ENCODE measurements around the gene TPCN2. TPM values are rescaled to one million over a fixed set of nuclear protein-coding genes. Genes with fewer than 3 reads are reported as not detected.

TPCN2 gene
- total and polyA plus RNA-seq, 4 donors = 8.7 to 25.9 (median 15.3) TPM

DNA sequence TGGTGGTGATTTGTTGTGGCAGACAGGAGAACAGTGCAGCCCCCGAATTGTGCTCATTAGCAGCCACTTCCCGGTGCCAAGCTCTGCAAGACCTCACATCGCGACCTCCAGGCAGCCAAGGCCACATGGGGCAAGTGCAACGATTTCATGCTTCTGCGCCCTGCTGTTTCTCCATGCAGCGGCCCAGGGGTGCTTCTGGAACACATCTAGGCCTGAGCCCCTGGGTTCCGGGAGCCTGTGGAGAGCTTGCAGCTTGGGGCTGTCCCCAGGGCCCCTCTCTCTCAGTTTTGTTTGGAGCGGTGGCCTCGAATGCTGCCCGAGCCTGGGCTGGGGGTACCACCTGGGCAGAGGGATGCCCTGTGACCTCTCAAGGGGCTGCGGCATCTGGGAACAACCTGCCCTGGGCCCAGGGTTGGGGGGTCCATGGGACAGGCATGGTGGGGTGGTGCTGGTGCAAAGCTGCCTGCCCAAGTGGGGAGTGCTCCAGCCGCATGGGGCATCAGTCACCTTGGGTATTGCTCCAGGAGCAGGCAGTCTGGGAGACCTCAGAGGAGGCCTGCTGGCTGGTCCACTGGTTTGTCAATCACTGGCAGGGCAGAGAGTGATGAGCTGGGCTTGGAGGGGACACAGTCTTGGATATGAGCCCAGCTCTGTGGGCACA is 51.9 kb downstream of the TPCN2 start:
- Histone ChIP-seq H3K9me3 (ENCODE audit: control insufficient read depth, insufficient read depth, low read length) (no peaks in the 10 kb centered on the region), H3K4me1 (ENCODE audit: control insufficient read depth, insufficient read depth, low read length) (peaks cover 36% of the 10 kb centered on the region), H3K36me3 (ENCODE audit: control insufficient read depth, insufficient read depth, low read length) (peaks cover 21% of the 10 kb centered on the region), H3K27ac (ENCODE audit: low read depth, low read length) (no peak overlapping the region), H3K4me3 (ENCODE audit: low read depth, low read length) (no peak overlapping the region), H3K27me3 (ENCODE audit: control insufficient read depth, insufficient read depth, low read length) (peaks cover 4% of the 10 kb centered on the region)
- DNase-seq (ENCODE audit: low read depth in 4 of 6, low spot score in 6 of 6) = no peak
- WGBS (ENCODE audit: insufficient coverage) = 77% methylated on average over 13 of the region's 13 CpGs

DNA sequence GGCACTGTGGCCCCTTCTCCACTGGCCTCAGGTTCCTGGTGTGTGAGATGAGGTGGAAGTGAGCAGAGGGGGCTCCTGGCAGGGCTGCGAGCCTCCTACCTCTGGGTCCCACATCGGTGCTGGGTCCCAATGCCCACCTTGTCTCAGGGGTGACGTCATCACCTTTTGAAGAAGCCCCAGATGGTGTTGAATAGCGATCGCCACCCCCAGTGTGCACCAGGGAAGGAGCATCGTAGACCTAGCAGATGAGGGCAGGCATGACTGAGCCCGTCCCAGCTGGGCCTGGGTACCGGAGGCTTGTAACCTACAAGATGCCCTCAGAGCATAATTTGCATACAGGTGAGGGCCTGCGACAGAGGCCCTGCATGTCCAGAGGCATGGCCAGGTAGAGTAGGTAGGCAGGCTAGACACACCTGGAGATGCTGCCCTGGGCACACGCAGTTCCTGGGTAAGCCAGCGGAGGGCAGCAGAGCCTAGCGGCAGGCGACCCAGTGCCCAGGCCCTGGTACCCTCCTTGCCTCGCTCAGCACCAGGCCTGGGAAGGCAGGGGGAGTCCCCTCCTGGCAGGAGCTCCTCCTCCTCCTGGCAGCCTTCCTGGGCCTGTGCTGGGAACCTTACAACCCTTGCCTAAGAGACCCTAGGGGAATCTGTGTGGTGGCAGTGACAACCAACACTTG is 52.5 kb downstream of the TPCN2 start:
- peaks cover 4% of the 10 kb centered on the region for H3K27me3 ChIP-seq (ENCODE audit: control insufficient read depth, insufficient read depth, low read length)
- peak in 5 of 6 donors; percentile 52 to 91 (median 55) for DNase-seq (ENCODE audit: low read depth in 4 of 6, low spot score in 6 of 6)
- H3K4me3 ChIP-seq (ENCODE audit: low read depth, low read length) = no peak overlapping the region
- no peak overlapping the region for H3K27ac ChIP-seq (ENCODE audit: low read depth, low read length)
- no peaks in the 10 kb centered on the region for H3K9me3 ChIP-seq (ENCODE audit: control insufficient read depth, insufficient read depth, low read length)
- H3K4me1 ChIP-seq (ENCODE audit: control insufficient read depth, insufficient read depth, low read length) = peaks cover 43% of the 10 kb centered on the region
- 26% methylated on average over 14 of the region's 14 CpGs for WGBS (ENCODE audit: insufficient coverage)
- H3K36me3 ChIP-seq (ENCODE audit: control insufficient read depth, insufficient read depth, low read length) = peaks cover 19% of the 10 kb centered on the region

- 65% methylated on average over 16 of the region's 17 CpGs for WGBS (ENCODE audit: insufficient coverage)
- no peak overlapping the region for H3K27ac ChIP-seq (ENCODE audit: low read depth, low read length)
- no peak overlapping the region for H3K4me3 ChIP-seq (ENCODE audit: low read depth, low read length)
- no peaks in the 10 kb centered on the region for H3K9me3 ChIP-seq (ENCODE audit: control insufficient read depth, insufficient read depth, low read length)
- peaks cover 4% of the 10 kb centered on the region for H3K27me3 ChIP-seq (ENCODE audit: control insufficient read depth, insufficient read depth, low read length)
- DNase-seq (ENCODE audit: low read depth in 4 of 6, low spot score in 6 of 6) = no peak
- H3K4me1 ChIP-seq (ENCODE audit: control insufficient read depth, insufficient read depth, low read length) = peaks cover 51% of the 10 kb centered on the region
- H3K36me3 ChIP-seq (ENCODE audit: control insufficient read depth, insufficient read depth, low read length) = peaks cover 12% of the 10 kb centered on the region
Measured at GRCh38 chr11:69101792-69102695, 53.3 kb downstream of the TPCN2 start.

- no peaks in the 10 kb centered on the region for H3K9me3 ChIP-seq (ENCODE audit: control insufficient read depth, insufficient read depth, low read length)
- peak in 1 of 6 donors; percentile 44 for DNase-seq (ENCODE audit: low read depth in 4 of 6, low spot score in 6 of 6)
- 51% methylated on average over 19 of the region's 24 CpGs for WGBS (ENCODE audit: insufficient coverage)
- no peak overlapping the region for H3K27ac ChIP-seq (ENCODE audit: low read depth, low read length)
- H3K27me3 ChIP-seq (ENCODE audit: control insufficient read depth, insufficient read depth, low read length) = peaks cover 4% of the 10 kb centered on the region
- H3K36me3 ChIP-seq (ENCODE audit: control insufficient read depth, insufficient read depth, low read length) = peaks cover 5% of the 10 kb centered on the region
- H3K4me3 ChIP-seq (ENCODE audit: low read depth, low read length) = no peak overlapping the region
- H3K4me1 ChIP-seq (ENCODE audit: control insufficient read depth, insufficient read depth, low read length) = peaks cover 54% of the 10 kb centered on the region
Measured at GRCh38 chr11:69102732-69103615, 54.2 kb downstream of the TPCN2 start.

GRCh38 chr11:69104212-69104855 is 55.6 kb downstream of the TPCN2 start:
- peaks cover 8% of the 10 kb centered on the region for H3K36me3 ChIP-seq (ENCODE audit: control insufficient read depth, insufficient read depth, low read length)
- WGBS (ENCODE audit: insufficient coverage) = 84% methylated on average over 14 of the region's 14 CpGs
- DNase-seq (ENCODE audit: low read depth in 4 of 6, low spot score in 6 of 6) = no peak
- H3K4me1 ChIP-seq (ENCODE audit: control insufficient read depth, insufficient read depth, low read length) = peaks cover 54% of the 10 kb centered on the region
- H3K4me3 ChIP-seq (ENCODE audit: low read depth, low read length) = no peak overlapping the region
- no peak overlapping the region for H3K27ac ChIP-seq (ENCODE audit: low read depth, low read length)
- H3K27me3 ChIP-seq (ENCODE audit: control insufficient read depth, insufficient read depth, low read length) = peaks cover 4% of the 10 kb centered on the region
- no peaks in the 10 kb centered on the region for H3K9me3 ChIP-seq (ENCODE audit: control insufficient read depth, insufficient read depth, low read length)

DNA sequence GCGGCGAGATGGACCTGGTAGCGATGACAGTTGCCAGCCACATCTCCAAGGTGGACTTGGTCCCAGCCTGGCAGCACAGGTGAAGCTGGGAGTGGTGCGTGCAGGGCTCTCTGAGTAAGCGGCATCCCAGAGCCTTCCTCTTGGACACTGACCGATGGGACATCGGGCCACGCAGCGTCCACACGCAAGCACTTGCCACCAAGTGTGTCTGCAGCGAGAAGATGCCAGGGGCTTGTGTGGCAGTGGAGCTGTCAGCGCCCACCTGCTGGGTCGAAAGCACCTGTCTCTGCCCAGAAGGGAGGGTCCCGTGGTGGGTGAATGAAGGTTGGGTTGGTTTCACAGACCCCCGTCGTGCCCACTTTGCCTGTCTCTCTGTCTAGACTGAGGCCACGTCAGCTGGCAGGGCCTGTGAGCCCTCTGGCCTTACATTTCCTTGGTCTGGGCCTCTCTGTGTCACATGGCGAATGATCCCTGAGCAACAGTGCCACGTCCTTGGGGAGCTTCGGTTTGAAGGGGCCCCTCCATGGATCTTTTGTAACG is 56.2 kb downstream of the TPCN2 start:
- Histone ChIP-seq H3K27me3 (ENCODE audit: control insufficient read depth, insufficient read depth, low read length) (peaks cover 4% of the 10 kb centered on the region), H3K4me3 (ENCODE audit: low read depth, low read length) (no peak overlapping the region), H3K9me3 (ENCODE audit: control insufficient read depth, insufficient read depth, low read length) (no peaks in the 10 kb centered on the region), H3K27ac (ENCODE audit: low read depth, low read length) (no peak overlapping the region), H3K4me1 (ENCODE audit: control insufficient read depth, insufficient read depth, low read length) (peaks cover 54% of the 10 kb centered on the region), H3K36me3 (ENCODE audit: control insufficient read depth, insufficient read depth, low read length) (peaks cover 6% of the 10 kb centered on the region)
- no peak for DNase-seq (ENCODE audit: low read depth in 4 of 6, low spot score in 6 of 6)
- WGBS (ENCODE audit: insufficient coverage) = 83% methylated on average over 18 of the region's 21 CpGs

- H3K36me3 ChIP-seq (ENCODE audit: control insufficient read depth, insufficient read depth, low read length) = peaks cover 6% of the 10 kb centered on the region
- H3K4me3 ChIP-seq (ENCODE audit: low read depth, low read length) = no peak overlapping the region
- H3K9me3 ChIP-seq (ENCODE audit: control insufficient read depth, insufficient read depth, low read length) = no peaks in the 10 kb centered on the region
- WGBS (ENCODE audit: insufficient coverage) = 29% methylated on average over 15 of the region's 18 CpGs
- H3K27me3 ChIP-seq (ENCODE audit: control insufficient read depth, insufficient read depth, low read length) = peaks cover 4% of the 10 kb centered on the region
- peaks cover 54% of the 10 kb centered on the region for H3K4me1 ChIP-seq (ENCODE audit: control insufficient read depth, insufficient read depth, low read length)
- DNase-seq (ENCODE audit: low read depth in 4 of 6, low spot score in 6 of 6) = peak in 3 of 6 donors; percentile 17 to 68 (median 54)
- no peak overlapping the region for H3K27ac ChIP-seq (ENCODE audit: low read depth, low read length)
Measured at GRCh38 chr11:69105461-69106030, 56.8 kb downstream of the TPCN2 start.

DNA sequence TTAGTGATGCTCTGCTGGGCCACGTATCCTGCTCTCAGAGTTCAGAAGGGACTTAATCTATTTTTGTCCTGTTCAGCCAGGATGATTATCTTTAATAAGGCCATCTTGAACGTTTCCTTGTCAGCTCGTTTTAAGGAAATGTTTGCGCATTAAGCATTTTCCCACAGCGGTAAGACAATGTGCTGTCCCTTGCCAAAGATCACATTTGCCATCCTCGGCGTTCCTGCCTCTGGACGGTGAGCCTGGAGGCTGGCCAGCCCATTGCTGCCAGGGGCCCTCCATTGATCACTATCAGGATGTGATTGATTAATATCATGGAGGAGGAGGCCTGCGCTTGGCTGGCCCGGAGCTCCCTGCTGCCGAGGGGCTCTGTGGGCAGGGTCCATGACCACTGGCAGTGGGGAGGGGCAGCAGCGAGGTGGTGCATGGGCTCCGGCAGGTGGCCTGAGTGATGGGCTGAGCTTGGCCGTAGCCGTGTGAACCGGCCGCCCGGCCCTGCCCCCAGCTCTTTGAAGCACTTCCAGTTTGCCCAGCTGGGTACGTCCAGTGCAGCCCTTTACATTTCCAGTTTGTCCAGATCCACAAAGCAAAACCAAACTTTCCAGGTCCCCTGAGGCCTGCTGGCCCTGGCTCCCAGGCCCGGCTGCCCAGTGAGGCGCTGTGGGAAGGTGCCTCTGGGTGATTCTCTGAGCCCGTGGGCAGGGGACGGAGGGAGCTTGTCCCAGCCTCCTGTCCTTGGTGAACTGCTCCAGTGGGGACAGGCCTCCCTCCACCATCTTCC is 57.5 kb downstream of the TPCN2 start:
- WGBS (ENCODE audit: insufficient coverage) = 46% methylated on average over 23 of the region's 23 CpGs
- Histone ChIP-seq H3K9me3 (ENCODE audit: control insufficient read depth, insufficient read depth, low read length) (no peaks in the 10 kb centered on the region), H3K27ac (ENCODE audit: low read depth, low read length) (no peak overlapping the region), H3K4me1 (ENCODE audit: control insufficient read depth, insufficient read depth, low read length) (peaks cover 48% of the 10 kb centered on the region), H3K4me3 (ENCODE audit: low read depth, low read length) (no peak overlapping the region), H3K36me3 (ENCODE audit: control insufficient read depth, insufficient read depth, low read length) (peaks cover 6% of the 10 kb centered on the region), H3K27me3 (ENCODE audit: control insufficient read depth, insufficient read depth, low read length) (no peaks in the 10 kb centered on the region)
- peak in 1 of 6 donors; percentile 53 for DNase-seq (ENCODE audit: low read depth in 4 of 6, low spot score in 6 of 6)

Measured in spinal cord (tissue), 10 donors.